Suprapubic skin (tissue), 4 donors: ENCODE measurements around the gene SESN3. TPM values are rescaled to one million over a fixed set of nuclear protein-coding genes. Genes with fewer than 3 reads are reported as not detected.
A peak's percentile ranks its signal among the peaks of the same experiment; 100 is the strongest.

ENCODE experiments used
- DNase-seq, 2 donors: peaks; one replicate each; pipeline ENCODE4 v3.0.0-alpha.2; 2019; ENCODE audit warnings: low spot score in 2 of 2
- H3K27ac ChIP-seq: fragments of 200-600 bp; sonication (generic); one replicate; pipeline ENCODE4 v1.5.1; 2019
- H3K27me3 ChIP-seq: fragments of 200-600 bp; sonication (generic); one replicate; pipeline ENCODE4 v1.5.1; 2019
- H3K36me3 ChIP-seq: fragments of 200-600 bp; sonication (generic); one replicate; pipeline ENCODE4 v1.5.1; 2019
- H3K4me1 ChIP-seq: fragments of 200-600 bp; sonication (generic); one replicate; pipeline ENCODE4 v1.5.1; 2019
- H3K4me3 ChIP-seq: fragments of 200-600 bp; sonication (generic); one replicate; pipeline ENCODE4 v1.5.1; 2019; ENCODE audit warnings: mild to moderate bottlenecking
- H3K9me3 ChIP-seq: fragments of 200-600 bp; sonication (generic); one replicate; pipeline ENCODE4 v1.5.1; 2019
- CTCF ChIP-seq, 2 donors: fragments of 200-600 bp in 1 of 2; fragments of 450-650 bp in 1 of 2; sonication (generic) in 1 of 2; IDR thresholded peaks; one replicate each; pipeline ENCODE4 v1.5.1; 2016 to 2019; ENCODE audit warnings: antibody characterized with exemption in 2 of 2, mild to moderate bottlenecking in 1 of 2, moderate library complexity in 1 of 2
- EP300 ChIP-seq: sonication (generic); formaldehyde crosslinking; IDR thresholded peaks from one replicate; pipeline ENCODE4 v1.6.1; 2017; ENCODE audit warnings: antibody characterized with exemption
- POLR2A ChIP-seq, 2 donors: fragments of 450-650 bp; IDR thresholded peaks; one replicate each; pipeline ENCODE4 v1.6.1; 2017; ENCODE audit warnings: antibody characterized with exemption in 2 of 2, mild to moderate bottlenecking in 2 of 2, moderate library complexity in 2 of 2
- POLR2AphosphoS5 ChIP-seq, 3 donors: sonication (generic); formaldehyde crosslinking; IDR thresholded peaks; one replicate each; pipeline ENCODE4 v1.6.1; 2017; ENCODE audit warnings: antibody characterized with exemption in 3 of 3
- WGBS: methylation state at CpG from one replicate; pipeline ENCODE4 v1.1.5; 2018; 5-methylcytosine and 5-hydroxymethylcytosine counted together
- total RNA-seq, 4 donors: library from RNA; depleted of rRNA; stranded (reverse); fragments of >200 nt; gene quantifications; one replicate each; pipeline ENCODE4 v1.1.0, GENCODE V29; 2016

The SESN3 gene
- total RNA-seq, 4 donors from 2014 or later, result 27.6 to 41.0 (median 32.1) TPM

GRCh38 chr11:95149651-95150364 is 81.2 kb downstream of the SESN3 start:
- WGBS, result 36% methylated on average over 22 of the region's 23 CpGs
- Histone ChIP-seq H3K27ac (peak overlapping the region; percentile 88), H3K9me3 (no peaks in the 10 kb centered on the region), H3K27me3 (no peaks in the 10 kb centered on the region), H3K4me3 (peak overlapping the region; percentile 66), H3K4me1 (peaks cover 66% of the 10 kb centered on the region), H3K36me3 (no peaks in the 10 kb centered on the region)
- peak in 1 of 2 donors; percentile 70 for DNase-seq
- TF ChIP-seq POLR2A (IDR thresholded peaks at IDR 0.05) (no peak), POLR2AphosphoS5 (IDR thresholded peaks at IDR 0.05) (peak in 1 of 3 donors; percentile 33)

- H3K27ac ChIP-seq, result peak overlapping the region; percentile 88
- WGBS, result 57% methylated on average over 2 of the region's 2 CpGs
These were observed 82.1 kb downstream of the SESN3 start for GRCh38 chr11:95148938-95149337.

GRCh38 chr11:95148406-95148805 is 82.6 kb downstream of the SESN3 start:
- H3K27ac ChIP-seq, result no peak overlapping the region
- H3K27me3 ChIP-seq, result no peaks in the 10 kb centered on the region
- H3K9me3 ChIP-seq, result no peaks in the 10 kb centered on the region
- peaks cover 57% of the 10 kb centered on the region for H3K4me1 ChIP-seq
- H3K4me3 ChIP-seq, result no peak overlapping the region
- no peaks in the 10 kb centered on the region for H3K36me3 ChIP-seq
- TF ChIP-seq EP300, result no peak
- TF ChIP-seq POLR2AphosphoS5 (IDR thresholded peaks at IDR 0.05), result no peak
- TF ChIP-seq CTCF (IDR thresholded peaks at IDR 0.05), result no peak
- no peak for TF ChIP-seq POLR2A (IDR thresholded peaks at IDR 0.05)
- DNase-seq, result no peak

More at GRCh38 chr11:95148938-95149337, 82.1 kb downstream of the SESN3 start:
- no peak for DNase-seq
- H3K9me3 ChIP-seq, result no peaks in the 10 kb centered on the region
- no peak for TF ChIP-seq EP300
- H3K36me3 ChIP-seq, result no peaks in the 10 kb centered on the region
- peaks cover 62% of the 10 kb centered on the region for H3K4me1 ChIP-seq
- H3K27me3 ChIP-seq, result no peaks in the 10 kb centered on the region
- H3K4me3 ChIP-seq, result no peak overlapping the region

- WGBS, result 10% methylated on average over 4 of the region's 4 CpGs
- peak overlapping the region; percentile 36 for H3K27ac ChIP-seq
- no peak for TF ChIP-seq POLR2A (IDR thresholded peaks at IDR 0.05)
- no peak for TF ChIP-seq CTCF (IDR thresholded peaks at IDR 0.05)
- no peak for TF ChIP-seq EP300
- TF ChIP-seq POLR2AphosphoS5 (IDR thresholded peaks at IDR 0.05), result no peak
- H3K4me1 ChIP-seq, result peaks cover 48% of the 10 kb centered on the region
- no peaks in the 10 kb centered on the region for H3K36me3 ChIP-seq
- DNase-seq, result no peak
- H3K9me3 ChIP-seq, result no peaks in the 10 kb centered on the region
- H3K27me3 ChIP-seq, result no peaks in the 10 kb centered on the region
- H3K4me3 ChIP-seq, result no peak overlapping the region
These were observed 83.6 kb downstream of the SESN3 start for GRCh38 chr11:95147364-95147905.

- Histone ChIP-seq H3K4me3 (no peak overlapping the region), H3K27me3 (no peaks in the 10 kb centered on the region)
These were observed 85.5 kb downstream of the SESN3 start for GRCh38 chr11:95145430-95146060.

More at GRCh38 chr11:95145430-95146060, 85.5 kb downstream of the SESN3 start:
- no peak for DNase-seq
- H3K4me1 ChIP-seq, result peaks cover 36% of the 10 kb centered on the region
- H3K27ac ChIP-seq, result no peak overlapping the region
- WGBS, result 68% methylated on average over 4 of the region's 4 CpGs
- TF ChIP-seq CTCF (IDR thresholded peaks at IDR 0.05) (no peak), POLR2A (IDR thresholded peaks at IDR 0.05) (no peak)
- no peaks in the 10 kb centered on the region for H3K36me3 ChIP-seq
- no peaks in the 10 kb centered on the region for H3K9me3 ChIP-seq
